Adrenal gland (tissue), 12 donors: Measurements from ENCODE around the gene PIEZO2. TPM values are rescaled to one million over a fixed set of nuclear protein-coding genes. Genes with fewer than 3 reads are reported as not detected.
A peak's percentile ranks its signal among the peaks of the same experiment; 100 is the strongest.

ENCODE experiments used
- DNase-seq, 7 donors: peaks; one replicate each; pipeline ENCODE4 v3.0.0-alpha.2; 2019 to 2020
- H3K27ac ChIP-seq, 5 donors: fragments of 200-600 bp; sonication (generic) in 4 of 5; 1 replicate in 3 of 5; 2 replicates in 2 of 5; pipeline versions ENCODE4 v1.5.1 to v1.8.0; 2016 to 2020; ENCODE audit warnings: mild to moderate bottlenecking in 1 of 5
- H3K27me3 ChIP-seq: fragments of 200-600 bp; 2 replicates; pipeline ENCODE4 v1.8.0; 2021
- H3K36me3 ChIP-seq, 2 donors: fragments of 200-600 bp; replicated peaks in 1 of 2; 1 replicate in 1 of 2; 2 replicates in 1 of 2; pipeline versions ENCODE4 v1.5.1 to v1.8.0; 2018 to 2022
- H3K4me1 ChIP-seq, 2 donors: fragments of 200-600 bp; replicated peaks in 1 of 2; 1 replicate in 1 of 2; 2 replicates in 1 of 2; pipeline versions ENCODE4 v1.5.1 to v1.8.0; 2018 to 2021
- H3K4me3 ChIP-seq, 4 donors: fragments of 200-600 bp; sonication (generic) in 3 of 4; one replicate each; pipeline ENCODE4 v1.5.1; 2016 to 2018
- H3K9me3 ChIP-seq, 3 donors: fragments of 200-600 bp; sonication (generic) in 1 of 3; replicated peaks in 1 of 3; 1 replicate in 2 of 3; 2 replicates in 1 of 3; pipeline versions ENCODE4 v1.5.1 to v1.8.0; 2016 to 2021
- CTCF ChIP-seq, 6 experiments: fragments of 450-650 bp in 4 of 6; fragments of 200-600 bp in 2 of 6; sonication (generic) in 1 of 6; IDR thresholded peaks; 1 replicate in 5 of 6; 2 replicates in 1 of 6; pipeline versions ENCODE4 v1.5.1 to v1.8.0; 2016 to 2021; ENCODE audit warnings: antibody characterized with exemption in 6 of 6, mild to moderate bottlenecking in 2 of 6, moderate library complexity in 1 of 6
- POLR2A ChIP-seq, 2 donors: fragments of 450-650 bp; IDR thresholded peaks; one replicate each; pipeline ENCODE4 v1.6.1; 2017; ENCODE audit warnings: antibody characterized with exemption in 2 of 2, mild to moderate bottlenecking in 2 of 2, moderate library complexity in 1 of 2
- WGBS, 4 donors: extraction: QIAGEN DNeasy Blood & Tissue Kit in 2 of 4; methylation state at CpG; one replicate each; pipeline versions ENCODE4 v1.1.5 to v1.1.7; 2013 to 2017; 5-methylcytosine and 5-hydroxymethylcytosine counted together
- intact Hi-C, 2 donors: fragments of 100-400 bp; cut with DNase I; formaldehyde crosslinking; loops; one replicate each; pipeline versions ENCODE4 v1.14.1 to v1.15.0; 2022 to 2023
- polyA plus RNA-seq, 3 donors: library from polyadenylated mRNA; stranded (reverse); fragments of 200-250 nt in 2 of 3; fragments of 350-450 nt in 1 of 3; fragmentation: Illumina TruSeq in 1 of 3; extraction: RNeasy Lipid Tissue Mini Kit (QIAGEN cat#74804) in 1 of 3; gene quantifications; one replicate each; pipeline ENCODE4 v1.2.3, GENCODE V29; 2013 to 2014
- total RNA-seq, 9 donors: library from RNA; depleted of rRNA in 4 of 9; stranded (reverse); fragments of >200 nt in 4 of 9; fragments of 120-200 nt in 1 of 9; fragmentation: NEBNext Ultra II Directional in 1 of 9; extraction: Animal tissue kit (Norgen Biotek cat#: 25700) in 1 of 9; gene quantifications; one replicate each; pipeline versions ENCODE4 v1.1.0 to v1.2.4, GENCODE V29; 2013 to 2023
- donor health status: healthy with polysubstance abuse.
- donor health status: Bipolar disorder and iron deficiency.
- donor health status: DM: yes; HTN: yes; CAD: no.
- donor health status: DM: no; HTN: no; CAD: no.
- donor health status: DM: no; HTN: no; CAD: no.
- donor health status: DM: yes; HTN: yes; CAD: no.

Gene PIEZO2
- total and polyA plus RNA-seq, 12 donors, result 0.88 to 18.0 (median 2.6) TPM

- Histone ChIP-seq H3K4me1 (no peaks in the 10 kb centered on the region), H3K36me3 (no peaks in the 10 kb centered on the region), H3K4me3 (no peak overlapping the region), H3K27ac (no peak overlapping the region), H3K9me3 (no peaks in the 10 kb centered on the region), H3K27me3 (no peaks in the 10 kb centered on the region)
- TF ChIP-seq CTCF (IDR thresholded peaks at IDR 0.05) (no peak), POLR2A (IDR thresholded peaks at IDR 0.05) (no peak)
- DNase-seq, result no peak
- intact Hi-C loops, result no loop called here
- WGBS, 4 donors, result 64 to 67% (median 66%) methylated on average over 4 of the region's 4 CpGs
Measured at GRCh38 chr18:10913919-10914318, 235.4 kb downstream of the PIEZO2 start.

- intact Hi-C loops, result no loop called here
- Histone ChIP-seq H3K4me1 (no peaks in the 10 kb centered on the region), H3K9me3 (no peaks in the 10 kb centered on the region), H3K4me3 (no peak overlapping the region), H3K36me3 (no peaks in the 10 kb centered on the region), H3K27me3 (no peaks in the 10 kb centered on the region), H3K27ac (no peak overlapping the region)
- TF ChIP-seq CTCF (IDR thresholded peaks at IDR 0.05) (no peak), POLR2A (IDR thresholded peaks at IDR 0.05) (no peak)
- 62 to 77% (median 72%) methylated on average over 6 of the region's 6 CpGs for WGBS, 4 donors
- peak in 1 of 7 donors; percentile 6 for DNase-seq
Measured at GRCh38 chr18:10912790-10913545, 236.4 kb downstream of the PIEZO2 start.

GRCh38 chr18:10909724-10910123 is 239.6 kb downstream of the PIEZO2 start:
- Histone ChIP-seq H3K4me3 (no peak overlapping the region), H3K27ac (no peak overlapping the region), H3K27me3 (no peaks in the 10 kb centered on the region), H3K9me3 (no peaks in the 10 kb centered on the region), H3K36me3 (no peaks in the 10 kb centered on the region), H3K4me1 (no peaks in the 10 kb centered on the region)
- intact Hi-C loops, result no loop called here
- no peak for DNase-seq
- 85 to 91% (median 88%) methylated on average over 4 of the region's 4 CpGs for WGBS, 4 donors
- TF ChIP-seq CTCF (IDR thresholded peaks at IDR 0.05), result no peak
- TF ChIP-seq POLR2A (IDR thresholded peaks at IDR 0.05), result no peak

- Histone ChIP-seq H3K4me1 (no peaks in the 10 kb centered on the region), H3K4me3 (no peak overlapping the region), H3K36me3 (no peaks in the 10 kb centered on the region), H3K27ac (no peak overlapping the region), H3K27me3 (no peaks in the 10 kb centered on the region), H3K9me3 (no peaks in the 10 kb centered on the region)
- intact Hi-C loops, result no loop called here
- TF ChIP-seq CTCF (IDR thresholded peaks at IDR 0.05), result no peak
- no peak for TF ChIP-seq POLR2A (IDR thresholded peaks at IDR 0.05)
- 72 to 79% (median 76%) methylated on average over 5 of the region's 5 CpGs for WGBS, 4 donors
- no peak for DNase-seq
Measured at GRCh38 chr18:10908760-10909159, 240.6 kb downstream of the PIEZO2 start.
